ENCODE measurements around the gene ZNF132.
"Not testable (repeated sequence)": the region's sequence is repeated elsewhere in the genome, so short reads cannot be mapped to it uniquely, and the experiment has no call there.

The ZNF132 gene

DNA sequence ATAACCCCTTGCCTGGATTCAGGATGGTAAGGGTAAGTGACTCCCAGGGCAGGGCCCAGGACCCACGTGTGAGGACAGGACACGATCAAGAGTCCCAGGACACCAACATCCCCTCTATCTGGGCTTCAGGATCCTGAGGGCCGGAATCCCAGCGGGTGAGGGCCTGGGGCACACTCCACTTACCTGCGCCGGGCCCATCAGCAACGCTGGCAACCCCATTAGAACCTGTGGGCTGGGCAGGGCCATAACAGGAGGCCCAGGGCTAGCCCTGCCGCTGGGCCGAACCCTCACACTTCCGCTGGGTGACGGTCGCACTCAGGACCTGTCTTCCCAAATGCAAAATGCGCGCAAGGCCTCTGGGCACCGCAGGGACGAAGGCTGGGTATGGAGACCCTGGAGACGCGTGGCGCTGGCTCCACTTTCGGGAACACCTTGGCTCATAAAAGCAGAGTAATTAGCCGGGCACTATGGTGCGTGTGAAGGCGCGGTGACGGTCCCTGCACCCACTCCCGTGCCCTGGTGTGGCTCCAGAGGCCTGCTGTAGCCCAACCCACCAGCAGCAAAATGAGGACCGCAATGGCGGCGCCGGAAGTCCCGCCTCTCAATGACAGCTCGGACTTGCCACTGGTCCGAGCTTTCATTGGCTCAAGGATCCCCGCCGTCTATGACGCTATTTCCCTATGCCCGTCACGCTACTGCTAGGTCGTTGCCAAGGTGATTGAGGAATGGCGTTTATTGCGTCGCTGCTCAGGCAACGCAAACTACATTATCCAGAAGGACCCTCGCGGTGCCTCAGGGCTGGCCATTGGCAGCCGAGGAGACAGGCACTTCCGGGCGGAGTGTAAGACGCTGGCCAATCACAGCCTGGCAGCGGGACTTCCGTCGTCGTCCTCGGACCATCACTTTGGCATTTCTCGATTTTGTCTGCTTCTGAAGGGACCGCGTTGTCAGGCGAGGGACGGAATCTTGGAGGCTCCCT, at the start of gene ZNF132:
ZNF132 (minus strand) TSS at position 578 of the 979 bp plus-strand sequence; CDS start at position 246, 332 bp downstream.
- DNase-seq (ENCODE audit: low read depth in 1 of 2, low spot score in 1 of 2): peak; percentile 78 to 96

DNA sequence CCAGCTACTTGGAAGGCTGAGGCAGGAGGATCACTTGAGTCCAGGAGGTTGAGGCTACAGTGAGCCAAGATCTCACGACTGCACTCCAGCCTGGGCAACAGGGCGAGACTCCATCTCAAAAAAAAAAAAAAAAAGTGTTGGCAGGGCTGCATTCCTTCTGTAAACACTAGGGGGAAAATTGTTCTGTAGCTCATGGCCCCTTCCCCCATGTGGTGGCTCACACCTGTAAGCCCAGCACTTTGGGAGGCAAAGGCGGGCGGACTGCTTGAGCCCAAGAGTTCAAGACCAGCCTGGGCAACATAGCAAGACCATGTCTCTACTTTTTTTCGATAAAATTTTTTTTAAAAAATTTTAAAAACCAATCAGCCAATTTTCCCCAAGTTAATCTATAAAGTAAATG, 44.4 kb upstream of the ZNF132 start:
- not testable (repeated sequence) for DNase-seq (ENCODE audit: low read depth in 1 of 2, low spot score in 1 of 2)

DNA sequence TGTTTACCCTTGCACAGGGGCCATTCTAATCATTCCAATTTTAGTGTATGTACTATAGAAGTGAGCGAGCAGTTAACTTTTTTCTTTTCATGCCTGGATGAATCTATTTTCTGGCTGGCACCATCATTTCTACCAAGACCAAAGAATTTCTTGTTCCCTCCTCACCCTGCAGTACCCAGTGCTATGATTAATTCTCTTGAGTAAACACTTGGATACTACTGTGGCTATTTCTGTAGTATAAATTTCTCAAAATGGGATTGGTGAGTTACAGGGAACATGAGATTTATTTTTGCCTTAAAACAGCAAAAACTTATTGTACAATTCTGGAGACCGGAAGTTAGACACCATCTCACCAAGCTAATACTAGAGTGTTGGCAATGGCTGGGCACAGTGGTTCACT, 43.8 kb upstream of the ZNF132 start:
- no peak for DNase-seq (ENCODE audit: low read depth in 1 of 2, low spot score in 1 of 2)

DNA sequence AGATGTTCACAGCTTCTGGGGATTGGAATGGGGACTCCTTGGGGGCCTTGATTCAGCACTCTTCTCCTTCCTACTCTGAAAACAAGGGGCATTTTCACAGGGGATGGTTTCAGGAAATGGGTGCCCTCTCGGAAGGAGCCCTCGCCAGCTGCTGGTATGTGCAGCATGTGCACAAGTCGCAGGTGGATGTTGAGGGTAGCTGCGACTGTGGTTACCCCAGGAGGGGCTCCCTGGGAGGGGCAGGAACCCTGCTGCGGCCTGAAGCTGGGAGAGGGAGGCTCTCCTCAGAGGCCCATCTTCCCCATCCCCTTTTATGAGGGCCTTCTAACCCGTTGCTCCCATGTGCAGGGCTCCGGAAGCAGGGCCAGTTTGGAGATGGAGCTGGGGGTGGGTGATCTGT, 42.4 kb upstream of the ZNF132 start:
- no peak for DNase-seq (ENCODE audit: low read depth in 1 of 2, low spot score in 1 of 2)

- DNase-seq (ENCODE audit: low read depth in 1 of 2, low spot score in 1 of 2): no peak
These were observed 40.9 kb upstream of the ZNF132 start for GRCh38 chr19:58480831-58481230.

GRCh38 chr19:58480481-58480830, 40.5 kb upstream of the ZNF132 start:
- DNase-seq (ENCODE audit: low read depth in 1 of 2, low spot score in 1 of 2): no peak

- no peak for DNase-seq (ENCODE audit: low read depth in 1 of 2, low spot score in 1 of 2)
These were observed 40.0 kb upstream of the ZNF132 start for GRCh38 chr19:58479736-58480480.

DNA sequence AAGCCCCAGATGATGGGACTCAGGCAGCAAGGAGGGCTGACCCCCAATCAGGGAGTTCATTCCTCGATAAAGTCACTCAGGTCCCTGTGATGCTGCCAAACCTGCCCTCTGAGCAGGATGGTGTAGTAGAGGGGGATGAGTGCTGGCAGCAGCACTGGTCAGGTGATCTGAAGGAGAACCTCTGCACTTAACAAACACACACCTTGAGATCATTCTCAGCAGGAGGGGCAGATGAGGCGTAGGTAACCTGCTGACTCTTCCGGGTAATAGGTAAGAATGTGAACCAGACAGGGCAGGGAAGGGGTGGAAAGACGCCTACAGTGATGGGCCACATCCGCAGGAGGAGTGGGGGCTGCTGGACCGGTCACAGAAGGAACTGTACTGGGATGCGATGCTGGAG, 39.4 kb upstream of the ZNF132 start:
- DNase-seq (ENCODE audit: low read depth in 1 of 2, low spot score in 1 of 2): no peak

DNA sequence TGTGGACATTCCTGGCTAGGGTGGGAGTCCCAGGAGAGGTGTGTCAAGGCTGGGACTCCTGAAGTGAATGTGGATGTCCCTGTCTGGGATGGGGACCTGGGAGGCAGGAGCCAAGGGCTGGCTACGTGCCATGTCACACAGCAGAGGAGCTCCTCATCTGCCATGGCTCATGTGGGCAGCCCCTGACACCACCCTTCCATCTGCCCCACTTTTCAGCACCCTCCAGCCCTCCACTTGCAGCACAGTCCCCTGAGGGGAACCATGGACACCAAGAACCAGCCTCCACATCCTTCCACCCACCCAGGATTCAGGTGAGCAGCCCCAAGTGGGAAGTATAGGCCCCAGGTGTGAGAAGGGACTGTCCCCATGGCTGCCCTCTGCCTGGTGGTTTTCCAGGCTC, 37.9 kb upstream of the ZNF132 start:
- DNase-seq (ENCODE audit: low read depth in 1 of 2, low spot score in 1 of 2): no peak

GRCh38 chr19:58477130-58477529, 37.2 kb upstream of the ZNF132 start:
- no peak for DNase-seq (ENCODE audit: low read depth in 1 of 2, low spot score in 1 of 2)

- DNase-seq (ENCODE audit: low read depth in 1 of 2, low spot score in 1 of 2): no peak
These were observed 36.6 kb upstream of the ZNF132 start for GRCh38 chr19:58476498-58477015.

DNA sequence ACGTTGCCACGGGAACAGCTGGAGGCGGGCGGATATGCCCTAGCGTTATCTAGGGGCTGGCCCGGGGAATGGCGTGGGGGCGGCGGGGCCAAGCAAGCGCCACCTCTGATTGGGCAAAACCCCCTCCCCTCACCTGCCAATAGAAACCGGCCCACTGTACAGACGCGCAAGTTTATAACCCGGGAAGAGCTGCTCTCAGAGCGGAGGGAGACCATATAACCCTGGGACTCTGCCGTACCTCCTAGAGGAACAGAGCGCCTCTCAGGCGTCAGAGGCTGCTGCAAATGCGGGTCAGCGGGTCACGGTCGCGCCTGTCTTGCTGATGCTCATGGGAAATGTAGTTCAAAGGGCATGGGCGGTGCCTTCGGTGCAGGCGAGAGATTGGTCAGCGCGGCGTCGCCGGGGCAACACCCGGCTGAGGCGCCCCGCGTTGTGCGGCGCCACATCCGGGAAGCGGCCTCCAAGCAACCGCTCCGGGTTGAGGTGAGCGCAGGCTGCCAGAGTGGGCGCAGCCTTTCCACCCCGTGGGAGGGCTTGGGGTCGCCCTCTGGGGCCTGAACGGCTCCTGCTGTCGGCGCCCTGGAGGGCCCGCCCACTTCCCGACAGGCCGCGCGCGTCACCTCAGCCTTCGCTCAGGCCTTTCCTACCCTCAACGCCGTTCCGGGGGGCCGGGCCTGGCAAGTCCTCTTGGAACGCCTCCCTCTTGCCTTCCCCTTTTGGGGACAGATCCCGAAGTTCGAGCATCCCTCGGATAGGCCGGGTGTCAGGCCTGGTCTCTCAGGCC, 36.0 kb upstream of the ZNF132 start, which contains the start of gene ZNF446:
ZNF446 (plus strand) TSS at position 639 of the 784 bp plus-strand sequence. CDS start 867 bp downstream, outside the sequence.
- peak; percentile 87 to 94 for DNase-seq (ENCODE audit: low read depth in 1 of 2, low spot score in 1 of 2)

DNA sequence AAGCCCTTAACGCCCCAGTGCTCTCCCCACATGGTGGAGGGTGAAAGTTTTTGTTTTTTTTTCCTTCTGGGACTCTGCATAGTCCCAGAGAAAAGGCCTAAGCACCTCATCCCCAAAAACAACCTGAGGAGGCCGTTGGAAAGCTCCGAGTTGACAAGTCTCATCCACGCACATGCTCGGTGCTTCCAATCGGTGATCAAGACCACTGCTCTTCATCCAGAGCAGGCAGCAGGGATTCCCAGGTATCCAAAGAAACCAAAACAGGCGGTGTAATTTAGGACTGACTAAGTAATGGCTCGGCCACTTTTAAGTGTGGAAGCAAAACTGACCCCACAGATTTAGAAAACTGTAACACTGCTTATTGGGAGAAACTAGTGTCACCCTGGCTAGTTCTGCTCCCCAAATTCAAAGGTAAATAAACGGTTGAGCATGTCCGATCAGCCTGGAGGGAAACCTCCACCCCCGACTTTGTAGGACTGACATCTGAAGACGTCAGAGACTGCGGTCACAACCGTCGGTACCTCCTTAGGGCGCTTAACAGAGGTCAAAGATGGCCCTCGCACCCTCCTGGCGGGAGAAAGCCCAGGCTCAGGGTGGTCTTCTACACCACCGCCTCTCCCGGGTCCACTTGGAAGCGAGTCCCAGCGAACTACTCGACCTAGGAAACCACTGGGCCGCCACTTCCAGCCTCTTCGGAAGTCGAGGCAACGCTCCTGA, 35.2 kb upstream of the ZNF132 start:
- DNase-seq (ENCODE audit: low read depth in 1 of 2, low spot score in 1 of 2): no peak

DNA sequence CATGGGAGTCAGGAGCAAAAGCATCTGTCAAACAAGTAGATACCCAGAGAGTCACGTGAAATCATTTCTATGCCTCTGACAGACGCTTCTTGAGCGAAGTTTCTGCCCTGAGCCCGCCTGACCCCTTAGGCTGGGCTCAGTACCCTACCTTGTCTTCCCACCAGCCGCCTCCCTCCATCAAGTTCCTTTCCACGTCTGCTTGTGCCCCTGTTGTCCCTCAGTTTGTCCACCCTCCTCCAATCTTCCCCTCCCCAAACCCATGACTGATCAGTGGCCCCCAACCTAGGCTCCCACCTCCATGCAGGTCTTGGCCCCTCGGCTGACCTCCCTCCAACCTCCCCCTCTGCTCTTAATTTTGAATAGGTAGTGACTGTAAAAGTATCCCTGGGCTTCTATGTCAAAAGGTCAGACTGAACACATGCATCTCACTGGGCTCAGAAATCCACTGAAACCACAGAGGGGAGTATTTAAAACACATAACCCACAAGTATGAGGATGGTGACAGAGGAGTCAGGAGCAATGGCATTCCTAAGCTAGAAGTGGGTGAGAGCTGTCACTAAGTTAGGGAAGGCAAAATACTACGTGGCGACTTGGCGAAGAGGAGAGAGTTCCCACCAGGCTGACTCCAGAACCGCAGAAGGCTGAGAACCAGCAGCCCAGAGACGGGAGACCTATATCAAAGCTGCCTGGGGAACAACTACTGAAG, 34.5 kb upstream of the ZNF132 start:
- DNase-seq (ENCODE audit: low read depth in 1 of 2, low spot score in 1 of 2): no peak

- DNase-seq (ENCODE audit: low read depth in 1 of 2, low spot score in 1 of 2): no peak
These were observed 33.8 kb upstream of the ZNF132 start for GRCh38 chr19:58473775-58474174.

DNA sequence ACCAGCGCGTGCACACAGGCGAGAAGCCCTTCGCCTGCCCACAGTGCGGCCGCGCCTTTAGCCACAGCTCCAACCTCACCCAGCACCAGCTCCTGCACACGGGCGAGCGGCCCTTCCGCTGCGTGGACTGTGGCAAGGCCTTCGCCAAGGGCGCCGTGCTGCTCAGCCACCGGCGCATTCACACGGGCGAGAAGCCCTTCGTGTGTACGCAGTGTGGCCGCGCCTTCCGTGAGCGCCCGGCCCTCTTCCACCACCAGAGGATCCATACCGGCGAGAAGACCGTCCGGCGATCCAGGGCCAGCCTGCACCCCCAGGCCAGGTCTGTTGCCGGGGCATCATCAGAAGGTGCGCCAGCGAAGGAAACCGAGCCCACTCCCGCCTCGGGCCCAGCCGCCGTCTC, 31.8 kb upstream of the ZNF132 start:
- no peak for DNase-seq (ENCODE audit: low read depth in 1 of 2, low spot score in 1 of 2)

- DNase-seq (ENCODE audit: low read depth in 1 of 2, low spot score in 1 of 2): not testable (repeated sequence)
These were observed 31.0 kb upstream of the ZNF132 start for GRCh38 chr19:58470837-58471543.

DNA sequence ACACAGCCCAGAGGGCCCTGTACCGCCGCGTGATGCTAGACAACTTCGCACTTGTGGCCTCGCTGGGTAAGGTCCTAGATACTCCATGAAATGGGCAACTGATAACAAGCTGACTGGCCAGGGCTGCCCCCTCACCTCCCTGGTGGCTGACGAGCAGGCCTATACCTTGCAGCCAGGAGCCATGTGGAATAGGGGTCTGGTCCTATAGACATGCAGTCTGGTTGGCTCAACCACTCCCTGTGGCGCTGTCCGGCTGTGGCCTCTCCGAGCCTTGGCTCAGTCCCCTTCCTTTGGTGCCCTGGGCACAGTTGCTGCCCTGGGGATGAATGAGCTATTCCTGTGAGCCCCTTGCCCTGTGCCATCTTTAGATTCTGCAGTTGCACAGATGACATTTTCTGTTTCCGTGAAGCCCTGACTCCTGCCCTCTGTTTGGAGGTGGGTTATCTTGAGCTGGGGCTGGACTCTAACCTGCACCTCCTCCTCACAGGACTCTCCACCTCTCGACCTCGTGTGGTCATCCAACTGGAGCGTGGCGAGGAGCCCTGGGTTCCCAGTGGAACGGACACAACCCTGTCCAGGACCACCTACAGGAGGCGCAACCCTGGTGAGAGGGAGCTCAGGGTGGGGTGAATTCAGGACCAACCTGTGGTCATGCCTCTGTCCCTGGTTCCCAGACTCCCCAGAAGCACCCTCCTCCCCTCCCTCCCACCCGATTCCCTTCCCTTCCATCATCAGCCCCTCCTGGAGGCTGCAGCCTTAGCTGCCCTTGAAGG, 29.5 kb upstream of the ZNF132 start:
- no peak for DNase-seq (ENCODE audit: low read depth in 1 of 2, low spot score in 1 of 2)
